ENCODE results near the gene CYP27B1. TPM values are rescaled to one million over a fixed set of nuclear protein-coding genes. Genes with fewer than 3 reads are reported as not detected.

Gene CYP27B1
- total RNA-seq, 1 experiment from 2014 or later, result 6.9 TPM

DNA sequence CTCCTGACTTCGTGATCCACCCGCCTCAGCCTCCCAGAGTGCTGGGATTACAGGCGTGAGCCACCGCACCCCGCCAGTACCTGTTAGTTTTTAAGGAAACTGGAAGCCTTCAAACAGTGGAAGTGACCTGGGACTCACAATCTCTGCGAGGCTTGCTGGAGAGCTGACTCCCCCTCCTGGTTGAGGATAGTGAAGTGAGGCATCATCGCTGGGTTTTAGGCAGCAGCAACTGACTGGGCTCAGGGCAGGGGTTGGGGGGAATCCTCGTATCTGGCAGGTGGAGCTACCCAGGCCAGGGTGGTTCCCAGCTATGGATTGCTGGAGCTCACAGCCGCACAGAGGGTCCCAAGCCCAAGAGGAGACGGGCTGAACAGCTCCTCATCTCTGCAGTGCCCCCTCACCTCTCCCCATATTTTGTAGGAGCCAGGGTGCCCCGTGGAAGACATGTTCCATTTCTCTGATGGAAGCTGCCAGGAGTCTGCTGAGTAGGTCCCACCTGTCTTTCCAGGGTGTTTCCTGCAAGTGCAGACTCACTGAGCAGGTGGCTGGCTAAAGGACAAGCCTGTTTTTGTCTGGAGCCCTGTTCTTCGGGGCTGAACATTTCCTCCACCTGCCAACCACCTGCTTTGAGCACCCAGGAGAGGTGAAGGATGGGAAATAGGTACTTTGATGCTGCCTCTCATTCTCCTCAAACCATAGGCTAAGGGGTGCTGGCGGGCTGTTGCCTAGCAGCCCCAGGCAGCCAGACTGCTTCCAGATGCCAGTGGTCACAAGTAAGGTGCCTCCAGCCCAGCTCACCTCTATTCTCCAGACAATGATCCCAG is 48.5 kb upstream of the CYP27B1 start:
- DNase-seq, result no peak
- Histone ChIP-seq H3K36me3 (ENCODE audit: control insufficient read depth, insufficient read depth, low read length) (no peaks in the 10 kb centered on the region), H3K9me3 (no peaks in the 10 kb centered on the region), H3K27me3 (replicated peaks; ENCODE audit: control insufficient read depth, insufficient read depth, low read length) (no peaks in the 10 kb centered on the region), H3K4me3 (ENCODE audit: low read depth, low read length) (no peak overlapping the region), H3K4me1 (no peaks in the 10 kb centered on the region)
- TF ChIP-seq CTCF (IDR thresholded peaks at IDR 0.05; ENCODE audit: insufficient read depth in 1 of 2, low read depth in 1 of 2, low read length in 1 of 2, severe bottlenecking in 1 of 2, unreplicated experiment in 1 of 2), result peak in 1 of 2 experiments; percentile 17
- no peaks in the 10 kb centered on the region for H3K9me3 Mint-ChIP-seq (ENCODE audit: unreplicated experiment)
- POLR2A ChIA-PET, result no interaction called here
- no peaks in the 10 kb centered on the region for H3K4me1 Mint-ChIP-seq (ENCODE audit: low read depth, unreplicated experiment)
- CTCF ChIA-PET, result no interaction called here
- peaks cover 17% of the 10 kb centered on the region for H3K36me3 Mint-ChIP-seq (ENCODE audit: insufficient read depth, unreplicated experiment)
- no peak overlapping the region for H3K27ac Mint-ChIP-seq (ENCODE audit: unreplicated experiment)
- no peak overlapping the region for H3K4me3 Mint-ChIP-seq (ENCODE audit: unreplicated experiment)
- intact Hi-C loops (cut with micrococcal nuclease; ENCODE audit: unreplicated experiment), result no loop called here
- H3K27me3 Mint-ChIP-seq (ENCODE audit: insufficient read depth, unreplicated experiment), result no peaks in the 10 kb centered on the region
- BruUV-seq (replicated peaks), result no TSS peak

DNA sequence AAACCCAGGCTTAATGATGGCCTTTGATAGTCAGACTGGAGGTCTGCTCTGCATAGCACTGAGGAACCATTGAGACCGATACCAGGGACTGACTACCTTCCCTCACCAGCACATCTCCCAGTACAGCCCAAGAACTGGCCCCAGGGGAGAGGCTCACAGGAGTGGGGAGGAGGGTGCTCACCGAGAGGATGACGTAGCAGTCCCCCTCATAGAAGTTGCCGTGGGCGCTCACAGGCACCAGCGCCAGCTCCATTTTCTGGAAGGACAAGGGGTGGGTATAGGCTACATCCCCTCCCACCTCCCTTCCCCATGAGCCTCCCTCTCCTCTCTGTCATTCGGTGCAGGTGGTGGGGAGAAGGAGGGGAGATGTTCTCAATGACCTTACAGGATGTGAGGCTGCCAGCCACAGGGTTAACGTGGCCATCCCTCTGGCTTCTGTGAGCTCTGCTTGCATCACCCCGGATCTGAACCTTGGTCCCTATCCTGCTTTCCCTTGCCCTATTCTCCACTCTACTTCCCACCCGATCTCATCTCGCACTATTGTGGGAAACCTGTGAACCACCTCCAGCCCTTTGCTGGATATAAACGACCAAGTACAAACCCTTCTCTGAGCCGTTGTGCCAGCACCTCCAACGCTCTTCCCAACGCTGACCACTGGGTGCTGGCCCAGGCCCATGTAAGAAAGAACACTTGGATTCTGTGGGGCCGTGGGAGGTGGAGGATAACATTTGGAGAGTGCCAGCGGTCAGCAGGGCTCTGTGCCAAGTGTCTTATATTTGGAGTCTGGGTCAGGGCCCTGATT is 47.3 kb upstream of the CYP27B1 start:
- H3K9me3 Mint-ChIP-seq (ENCODE audit: unreplicated experiment), result no peaks in the 10 kb centered on the region
- no peaks in the 10 kb centered on the region for H3K27me3 Mint-ChIP-seq (ENCODE audit: insufficient read depth, unreplicated experiment)
- no peaks in the 10 kb centered on the region for H3K27me3 ChIP-seq (replicated peaks; ENCODE audit: control insufficient read depth, insufficient read depth, low read length)
- H3K36me3 ChIP-seq (ENCODE audit: control insufficient read depth, insufficient read depth, low read length), result no peaks in the 10 kb centered on the region
- intact Hi-C loops (cut with micrococcal nuclease; ENCODE audit: unreplicated experiment), result no loop called here
- peaks cover 10% of the 10 kb centered on the region for H3K36me3 Mint-ChIP-seq (ENCODE audit: insufficient read depth, unreplicated experiment)
- no peaks in the 10 kb centered on the region for H3K4me1 ChIP-seq
- no peak for TF ChIP-seq CTCF (IDR thresholded peaks at IDR 0.05; ENCODE audit: insufficient read depth in 1 of 2, low read depth in 1 of 2, low read length in 1 of 2, severe bottlenecking in 1 of 2, unreplicated experiment in 1 of 2)
- no TSS peak for BruUV-seq (replicated peaks)
- no peak for DNase-seq
- H3K27ac Mint-ChIP-seq (ENCODE audit: unreplicated experiment), result no peak overlapping the region
- H3K9me3 ChIP-seq, result no peaks in the 10 kb centered on the region
- POLR2A ChIA-PET, result no interaction called here
- no peak overlapping the region for H3K4me3 ChIP-seq (ENCODE audit: low read depth, low read length)
- CTCF ChIA-PET, result no interaction called here
- no peak overlapping the region for H3K4me3 Mint-ChIP-seq (ENCODE audit: unreplicated experiment)
- H3K4me1 Mint-ChIP-seq (ENCODE audit: low read depth, unreplicated experiment), result no peaks in the 10 kb centered on the region

DNA sequence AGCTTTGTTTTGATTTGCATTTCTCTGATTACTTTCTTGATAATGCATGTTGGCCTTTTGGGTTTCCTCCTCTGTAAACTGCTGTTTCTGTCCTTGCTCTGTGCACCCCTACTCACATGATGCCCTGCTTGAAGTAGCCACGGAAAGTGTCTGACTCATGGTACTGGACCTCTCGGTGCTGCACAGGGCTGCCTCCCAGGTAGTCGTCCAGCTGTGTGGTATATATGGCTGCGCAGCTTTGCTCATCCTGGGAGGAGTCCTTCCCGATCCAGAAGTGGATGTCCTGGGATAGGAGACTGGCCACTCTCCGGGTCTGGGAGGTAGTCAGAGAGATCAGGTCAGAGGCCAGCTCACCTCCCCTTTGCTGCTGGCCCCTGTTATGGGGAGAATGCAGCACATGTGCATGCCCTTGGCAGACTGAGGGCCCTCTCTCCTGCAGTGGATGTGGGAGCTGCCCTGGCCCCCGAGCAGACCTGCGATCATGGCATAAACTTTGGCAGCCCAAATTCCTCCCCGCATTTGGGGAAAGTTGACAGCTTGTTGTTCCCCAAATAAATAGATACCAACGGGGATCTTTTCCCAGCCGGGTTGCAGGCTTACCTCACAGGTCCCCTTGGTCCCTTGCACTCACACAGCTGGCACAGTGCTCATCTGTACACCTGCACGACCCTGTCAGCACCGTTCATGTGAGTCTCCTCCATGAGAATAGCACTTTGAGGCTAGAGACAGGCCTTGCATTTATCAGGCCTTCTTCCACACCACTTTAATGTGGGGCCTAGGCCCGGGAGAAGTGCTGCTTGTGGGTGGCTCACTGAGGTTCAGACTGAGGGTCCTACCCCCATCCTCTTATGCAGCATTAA is 46.5 kb upstream of the CYP27B1 start:
- no peaks in the 10 kb centered on the region for H3K36me3 ChIP-seq (ENCODE audit: control insufficient read depth, insufficient read depth, low read length)
- POLR2A ChIA-PET, result no interaction called here
- no peaks in the 10 kb centered on the region for H3K27me3 Mint-ChIP-seq (ENCODE audit: insufficient read depth, unreplicated experiment)

More for the DNA sequence above, 46.5 kb upstream of the CYP27B1 start:
- intact Hi-C loops (cut with micrococcal nuclease; ENCODE audit: unreplicated experiment), result no loop called here
- peaks cover 2% of the 10 kb centered on the region for H3K36me3 Mint-ChIP-seq (ENCODE audit: insufficient read depth, unreplicated experiment)
- H3K4me3 Mint-ChIP-seq (ENCODE audit: unreplicated experiment), result no peak overlapping the region
- DNase-seq, result no peak
- Histone ChIP-seq H3K9me3 (no peaks in the 10 kb centered on the region), H3K4me1 (no peaks in the 10 kb centered on the region), H3K4me3 (ENCODE audit: low read depth, low read length) (no peak overlapping the region), H3K27me3 (replicated peaks; ENCODE audit: control insufficient read depth, insufficient read depth, low read length) (no peaks in the 10 kb centered on the region)
- no peak for TF ChIP-seq CTCF (IDR thresholded peaks at IDR 0.05; ENCODE audit: insufficient read depth in 1 of 2, low read depth in 1 of 2, low read length in 1 of 2, severe bottlenecking in 1 of 2, unreplicated experiment in 1 of 2)
- no peak overlapping the region for H3K27ac Mint-ChIP-seq (ENCODE audit: unreplicated experiment)
- CTCF ChIA-PET, result no interaction called here
- no TSS peak for BruUV-seq (replicated peaks)
- no peaks in the 10 kb centered on the region for H3K4me1 Mint-ChIP-seq (ENCODE audit: low read depth, unreplicated experiment)
- no peaks in the 10 kb centered on the region for H3K9me3 Mint-ChIP-seq (ENCODE audit: unreplicated experiment)
